Measurements from ENCODE around the gene RFC1.

- TF ChIP-seq POLR2AphosphoS5 (IDR thresholded peaks at IDR 0.05; ENCODE audit: low read depth, low read length) (no peak), TAF1 (IDR thresholded peaks at IDR 0.05; ENCODE audit: low read depth, low read length) (no peak), POLR2A (IDR thresholded peaks at IDR 0.05; ENCODE audit: low read depth, low read length) (no peak), PAX5 (IDR thresholded peaks at IDR 0.05; ENCODE audit: insufficient read depth, low read length, severe bottlenecking) (no peak)
Measured at GRCh38 chr4:39320381-39321115, 45.6 kb downstream of the RFC1 start.

Data from GM12891 (cell line).